CD4-positive, alpha-beta T cell treated with Interleukin-10 for 1 hour (primary cell): ENCODE data around the gene SPG11.
"Not testable (repeated sequence)": the region's sequence is repeated elsewhere in the genome, so short reads cannot be mapped to it uniquely, and the experiment has no call there.

ENCODE experiments used
- DNase-seq: peaks from one replicate; pipeline ENCODE4 v3.0.0-alpha.2; 2020

SPG11 gene

DNA sequence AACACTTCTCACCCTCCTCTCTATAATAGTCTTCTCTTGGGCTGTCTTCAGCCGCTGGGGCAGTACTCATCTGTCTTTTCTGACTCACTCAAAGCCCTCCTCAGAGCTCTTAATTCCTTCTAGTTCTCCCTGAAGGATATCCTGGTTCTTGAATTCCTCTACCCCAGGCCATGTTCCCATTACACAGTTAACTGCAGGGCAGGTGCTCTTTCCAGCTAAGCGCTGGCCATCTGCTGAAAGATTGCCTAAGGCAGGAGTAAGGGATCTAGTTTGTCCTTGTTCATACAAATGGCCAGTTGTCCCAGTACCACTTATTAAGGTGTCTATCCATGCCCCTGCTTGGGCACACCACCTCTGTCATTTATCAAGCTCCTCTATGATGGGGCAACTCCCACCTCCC lies 10.2 kb upstream of the SPG11 start:
- DNase-seq = no peak

DNA sequence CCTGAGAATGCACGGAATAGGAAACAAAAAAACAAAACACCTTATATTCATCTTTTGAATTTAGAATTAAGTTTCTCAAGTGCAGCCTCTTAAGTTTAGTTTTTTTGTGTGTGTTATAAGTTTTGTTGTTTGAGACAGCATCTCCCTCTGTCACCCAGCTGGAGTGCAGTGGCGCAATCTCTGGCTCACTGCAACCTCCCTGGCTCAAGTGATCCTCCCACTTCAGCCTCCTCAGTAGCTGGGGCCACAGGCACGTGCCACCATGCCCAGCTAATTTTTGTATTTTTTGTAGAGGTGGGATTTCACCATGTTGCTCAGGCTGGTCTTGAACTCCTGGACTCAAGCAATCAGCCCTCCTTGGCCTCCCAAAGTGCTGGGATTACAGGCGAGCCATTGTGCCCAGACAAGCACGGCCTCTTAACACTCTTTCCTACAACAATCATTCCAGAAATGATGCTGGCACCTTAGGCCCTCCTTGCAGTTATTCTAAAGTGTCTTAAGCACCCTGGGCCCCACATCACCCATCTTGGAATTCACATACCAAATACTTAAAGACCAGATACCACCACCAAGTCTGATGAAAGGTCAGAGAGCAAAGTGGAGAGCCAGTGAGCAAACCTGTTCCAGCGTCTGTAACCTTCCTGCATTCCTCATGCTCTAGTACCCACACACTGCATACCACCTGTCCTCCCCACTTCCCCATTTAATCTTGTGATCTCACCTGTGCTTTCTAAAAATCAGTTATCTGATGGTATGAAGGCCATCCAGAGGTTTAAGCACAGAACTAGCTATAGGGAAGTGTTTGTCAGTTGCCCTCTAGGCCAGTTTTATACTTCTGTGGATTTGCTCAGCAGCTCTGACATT lies 6.9 kb upstream of the SPG11 start:
- no peak for DNase-seq

- DNase-seq = no peak
These were observed 5.5 kb upstream of the SPG11 start for GRCh38 chr15:44668921-44669320.

GRCh38 chr15:44667039-44667360 lies 3.5 kb upstream of the SPG11 start:
- no peak for DNase-seq

- peak; percentile 58 for DNase-seq
These were observed 3.0 kb upstream of the SPG11 start for GRCh38 chr15:44666210-44667038.

- DNase-seq = peak; percentile 89
These were observed 718 bp downstream of the SPG11 start for GRCh38 chr15:44662478-44663409.

GRCh38 chr15:44661576-44661975 lies 1.9 kb downstream of the SPG11 start:
- DNase-seq = no peak

GRCh38 chr15:44659056-44659455 lies 4.4 kb downstream of the SPG11 start:
- DNase-seq = no peak

DNA sequence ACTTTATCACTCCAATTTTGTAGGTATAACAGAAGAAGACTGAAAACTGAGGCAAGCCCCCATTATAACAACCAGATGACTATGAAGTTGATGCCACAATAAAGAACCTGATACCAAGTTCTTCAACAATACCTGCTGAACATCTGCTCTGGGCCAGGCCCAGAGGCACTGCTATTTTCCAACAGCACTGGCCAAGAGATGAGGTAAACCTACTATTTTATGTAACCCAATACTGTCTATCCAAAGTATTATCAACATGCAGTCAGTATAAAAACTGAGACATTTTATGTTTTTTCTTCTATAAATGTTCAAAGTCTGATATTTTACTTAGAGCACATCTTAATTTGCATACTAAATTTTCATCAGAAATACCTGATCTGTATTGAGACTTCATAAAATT lies 6.1 kb downstream of the SPG11 start:
- DNase-seq = no peak

GRCh38 chr15:44656913-44657312 lies 6.5 kb downstream of the SPG11 start:
- no peak for DNase-seq

- DNase-seq = no peak
These were observed 7.2 kb downstream of the SPG11 start for GRCh38 chr15:44656298-44656697.

DNA sequence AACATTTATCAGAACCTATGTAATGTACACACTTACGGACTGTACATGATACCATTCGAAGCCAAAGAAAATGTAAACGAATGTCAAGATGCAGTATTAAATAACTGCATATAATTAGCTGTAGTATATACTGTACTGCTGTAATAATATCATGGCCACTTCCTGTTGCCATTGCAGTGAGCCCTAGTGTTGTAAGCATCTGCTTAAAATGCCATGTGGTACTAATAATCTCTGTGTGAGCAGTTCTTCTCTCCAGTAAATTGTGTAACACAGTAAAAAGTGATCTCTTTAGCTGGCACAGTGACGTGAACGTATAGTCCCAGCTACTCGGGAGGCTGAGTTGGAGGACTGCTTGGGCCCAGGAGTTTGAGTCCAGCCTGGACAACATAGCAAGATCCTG lies 8.6 kb downstream of the SPG11 start:
- DNase-seq = no peak

- DNase-seq = no peak
These were observed 15.8 kb downstream of the SPG11 start for GRCh38 chr15:44647637-44648036.

GRCh38 chr15:44647036-44647435 lies 16.4 kb downstream of the SPG11 start:
- no peak for DNase-seq

DNA sequence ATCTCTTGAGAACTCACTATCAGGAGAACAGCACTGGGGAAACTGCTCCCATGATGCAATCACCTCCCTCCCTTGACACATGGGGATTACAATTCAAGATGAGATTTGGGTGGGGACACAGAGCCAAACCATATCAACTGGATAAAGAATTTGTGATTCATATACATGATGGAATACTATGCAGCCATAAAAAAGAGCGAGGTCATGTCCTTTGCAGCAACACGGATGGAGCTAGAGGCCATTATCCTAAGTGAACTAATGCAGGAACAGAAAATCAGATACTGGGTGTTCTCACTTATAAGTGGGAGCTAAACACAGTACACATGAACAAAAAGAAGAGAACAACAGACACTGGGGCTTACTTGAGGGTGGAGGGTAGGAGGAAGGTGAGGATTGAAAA lies 17.0 kb downstream of the SPG11 start:
- no peak for DNase-seq

- DNase-seq = no peak
These were observed 21.8 kb downstream of the SPG11 start for GRCh38 chr15:44641651-44642050.

GRCh38 chr15:44636976-44637375 lies 26.5 kb downstream of the SPG11 start:
- DNase-seq = no peak

DNA sequence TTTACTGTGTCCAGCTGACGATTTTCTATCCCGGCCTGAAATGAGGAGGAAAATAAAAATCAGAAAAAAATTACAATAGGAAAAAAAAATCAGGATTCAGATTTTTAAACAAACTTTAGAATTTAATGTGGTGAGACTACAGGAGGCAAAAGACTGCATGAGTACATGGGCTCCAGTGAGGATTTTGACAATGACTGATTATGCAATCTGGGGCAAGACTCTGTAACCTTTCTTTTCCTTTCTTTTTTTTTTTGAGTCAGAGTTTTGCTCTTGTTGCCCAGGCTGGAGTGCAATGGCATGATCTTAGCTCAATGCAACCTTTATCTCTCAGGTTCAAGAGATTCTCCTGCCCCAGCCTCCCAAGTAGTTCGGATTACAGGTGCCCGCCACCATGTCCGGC lies 29.9 kb downstream of the SPG11 start:
- DNase-seq = no peak

DNA sequence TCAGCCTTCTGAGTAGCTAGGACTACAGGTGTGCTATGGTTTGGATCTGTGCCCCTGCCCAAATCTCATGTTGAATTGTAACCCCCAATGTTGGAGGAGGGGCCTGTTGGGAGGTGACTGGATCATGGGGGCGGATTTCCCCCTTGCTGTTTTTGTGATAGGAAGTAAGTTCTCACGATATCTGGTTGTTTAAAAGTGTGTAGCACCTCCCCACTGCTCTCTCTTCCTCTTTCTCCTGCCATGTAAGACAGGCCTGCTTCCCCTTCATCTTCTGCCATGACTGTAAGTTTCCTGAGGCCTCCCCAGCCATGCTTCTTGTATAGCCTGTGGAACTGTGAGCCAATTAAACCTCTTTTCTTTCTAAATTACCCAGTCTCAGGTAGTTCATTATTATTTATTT lies 38.2 kb downstream of the SPG11 start:
- not testable (repeated sequence) for DNase-seq

GRCh38 chr15:44623178-44623577 lies 40.3 kb downstream of the SPG11 start:
- DNase-seq = no peak

- DNase-seq = no peak
These were observed 43.4 kb downstream of the SPG11 start for GRCh38 chr15:44620081-44620480.

DNA sequence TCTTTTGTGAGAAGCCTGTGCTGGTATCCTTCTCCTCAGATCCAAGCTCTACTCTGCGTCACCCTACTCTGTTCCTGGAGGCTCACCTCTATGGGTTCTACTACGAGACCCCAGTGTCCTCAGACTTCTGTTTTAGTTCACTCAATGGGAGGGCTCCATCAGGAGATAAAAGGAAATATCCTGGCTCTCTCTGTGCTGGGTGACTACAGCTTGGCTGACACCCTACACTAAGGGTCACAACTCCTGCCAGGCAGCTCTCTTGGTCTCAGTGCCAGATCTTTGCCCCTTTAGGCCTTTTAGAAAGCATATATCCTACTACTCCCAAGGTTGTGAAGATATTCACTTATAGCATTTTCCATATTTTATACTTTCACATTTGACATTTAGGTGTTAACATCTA lies 46.5 kb downstream of the SPG11 start:
- no peak for DNase-seq

DNA sequence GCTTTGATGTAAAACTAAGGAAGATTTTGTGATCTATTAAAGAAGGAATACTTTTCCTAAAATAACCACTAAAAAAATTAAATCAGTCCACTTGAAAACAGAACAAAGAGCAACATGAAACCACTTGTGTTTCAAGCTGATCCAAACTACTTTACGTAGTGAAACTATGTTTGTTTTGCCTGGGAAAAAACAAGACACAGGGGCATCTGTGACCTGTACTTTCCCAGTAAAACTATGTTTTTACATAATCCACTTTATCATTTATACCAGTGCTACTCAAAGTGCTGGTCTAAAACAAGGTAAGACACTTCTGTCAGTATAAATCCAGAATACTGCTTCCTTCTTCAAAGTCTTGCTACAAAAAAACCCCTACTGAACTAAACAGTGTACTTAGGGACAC lies 56.7 kb downstream of the SPG11 start:
- no peak for DNase-seq
